Caco-2 (cell line): Measurements from ENCODE around the gene PNKD. TPM values are rescaled to one million over a fixed set of nuclear protein-coding genes. Genes with fewer than 3 reads are reported as not detected.
A peak's percentile ranks its signal among the peaks of the same experiment; 100 is the strongest.

Experiments
- BruUV-seq: library from RNA; stranded (reverse); fragments of 400-500 nt; replicated peaks from 2 replicates; lab custom pipeline; 2021; lab: Mats Ljungman, UMichigan
- CTCF ChIA-PET: fragments of 300-600 bp; sonication (Branson Sonifier 250); formaldehyde crosslinking; loops from one replicate; lab custom pipeline; 2022; ENCODE audit warnings: antibody characterized with exemption; lab: Charles Lee
- POLR2A ChIA-PET: fragments of 300-600 bp; sonication (Branson Sonifier 250); formaldehyde crosslinking; loops from one replicate; lab custom pipeline; 2022; ENCODE audit warnings: antibody characterized with exemption; lab: Charles Lee
- DNase-seq, 2 experiments: peaks; one replicate each; pipeline versions ENCODE4 v3.0.0 to v3.0.0-alpha.2; 2020 to 2022
- H3K27me3 ChIP-seq: replicated peaks from 2 replicates; pipeline ENCODE4 v1.6.0; 2011; ENCODE audit warnings: low read length; ENCODE audit not compliant: control insufficient read depth, insufficient read depth
- H3K36me3 ChIP-seq: 2 replicates; pipeline ENCODE4 v1.5.1; 2011; ENCODE audit warnings: low read length; ENCODE audit not compliant: control insufficient read depth, insufficient read depth
- H3K4me1 ChIP-seq: fragments of 250-450 bp; sonication (Bioruptor Pico); 2 replicates; pipeline ENCODE4 v1.5.1; 2020; ENCODE audit warnings: mild to moderate bottlenecking
- H3K4me3 ChIP-seq: 2 replicates; pipeline ENCODE4 v1.5.1; 2011; ENCODE audit warnings: low read depth, mild to moderate bottlenecking, control low read depth, low read length
- H3K9me3 ChIP-seq: fragments of 250-450 bp; sonication (Bioruptor Pico); 2 replicates; pipeline ENCODE4 v1.5.1; 2020; ENCODE audit warnings: mild to moderate bottlenecking, moderate library complexity
- H3K27ac Mint-ChIP-seq: one replicate; pipeline ENCODE4 v1.8.0; 2022; ENCODE audit warnings: mixed read lengths; ENCODE audit not compliant: unreplicated experiment
- H3K27me3 Mint-ChIP-seq: one replicate; pipeline ENCODE4 v1.8.0; 2022; ENCODE audit warnings: mixed read lengths; ENCODE audit not compliant: insufficient read depth, unreplicated experiment
- H3K36me3 Mint-ChIP-seq: one replicate; pipeline ENCODE4 v1.8.0; 2022; ENCODE audit warnings: mild to moderate bottlenecking, mixed read lengths; ENCODE audit not compliant: insufficient read depth, unreplicated experiment
- H3K4me1 Mint-ChIP-seq: one replicate; pipeline ENCODE4 v1.8.0; 2022; ENCODE audit warnings: low read depth, mixed read lengths; ENCODE audit not compliant: unreplicated experiment
- H3K4me3 Mint-ChIP-seq: one replicate; pipeline ENCODE4 v1.8.0; 2022; ENCODE audit warnings: mild to moderate bottlenecking, moderate library complexity, mixed read lengths; ENCODE audit not compliant: unreplicated experiment
- H3K9me3 Mint-ChIP-seq: one replicate; pipeline ENCODE4 v1.8.0; 2022; ENCODE audit warnings: mixed read lengths; ENCODE audit not compliant: unreplicated experiment
- CTCF ChIP-seq, 2 experiments: fragments of 200-600 bp in 1 of 2; IDR thresholded peaks; 1 replicate in 1 of 2; 2 replicates in 1 of 2; pipeline versions ENCODE4 v1.5.1 to v1.8.0; 2011 to 2022; ENCODE audit warnings: antibody characterized with exemption in 1 of 2, control low read depth in 1 of 2, inconsistent platforms in 1 of 2, low read depth in 1 of 2, low read length in 1 of 2, mild to moderate bottlenecking in 1 of 2, moderate library complexity in 1 of 2; ENCODE audit not compliant: insufficient read depth in 1 of 2, severe bottlenecking in 1 of 2, unreplicated experiment in 1 of 2
- intact Hi-C: fragments of 100-400 bp; cut with micrococcal nuclease; formaldehyde crosslinking; loops from one replicate; pipeline ENCODE4 v1.10.0; 2022; ENCODE audit not compliant: unreplicated experiment
- total RNA-seq: library from RNA; stranded (reverse); gene quantifications from 2 replicates; pipeline ENCODE4 v1.2.3, GENCODE V29; 2022

The PNKD gene
- total RNA-seq, 1 experiment from 2014 or later: 39.2 TPM

- peak overlapping the region; percentile 76 for H3K4me3 Mint-ChIP-seq
- Histone ChIP-seq H3K4me1 (0 out of 2 replicates have a peak, but pooled peaks cover 5% of the 10 kb centered on the region), H3K36me3 (no peaks in the 10 kb centered on the region), H3K9me3 (no peaks in the 10 kb centered on the region), H3K27me3 (no peaks in the 10 kb centered on the region), H3K4me3 (peak overlapping the region; percentile 45)
- no TSS peak for BruUV-seq
- peaks cover 5% of the 10 kb centered on the region for H3K4me1 Mint-ChIP-seq
- CTCF ChIA-PET: interaction anchor here (0.5 to 1.0 kb wide), 5 partner anchors 10 to 120 kb away, joined by 3 to 5 read pairs (median 4); partner anchors contain the start of gene CATIP
- no peaks in the 10 kb centered on the region for H3K36me3 Mint-ChIP-seq
- intact Hi-C loops: no loop called here
- peak; percentile 89 to 91 for DNase-seq
- H3K27ac Mint-ChIP-seq: peak overlapping the region; percentile 83
- POLR2A ChIA-PET: interaction anchor here (0.7 to 0.9 kb wide), 2 partner anchors 80 to 97 kb away, joined by 3 to 4 read pairs; partner anchors contain the start of genes AAMP and PNKD
- H3K27me3 Mint-ChIP-seq: no peaks in the 10 kb centered on the region
- no peak for TF ChIP-seq CTCF (IDR thresholded peaks at IDR 0.05; ENCODE audit: insufficient read depth in 1 of 2, low read depth in 1 of 2, low read length in 1 of 2, severe bottlenecking in 1 of 2, unreplicated experiment in 1 of 2)
- H3K9me3 Mint-ChIP-seq: no peaks in the 10 kb centered on the region
Observed at GRCh38 chr2:218367415-218368149, 97.3 kb downstream of the PNKD start.

- intact Hi-C loops: no loop called here
- no peaks in the 10 kb centered on the region for H3K9me3 ChIP-seq
- Mint-ChIP-seq H3K27ac (peak overlapping the region; percentile 83), H3K27me3 (no peaks in the 10 kb centered on the region), H3K9me3 (no peaks in the 10 kb centered on the region), H3K36me3 (no peaks in the 10 kb centered on the region), H3K4me3 (peak overlapping the region; percentile 76), H3K4me1 (peaks cover 5% of the 10 kb centered on the region)
- peak overlapping the region; percentile 45 for H3K4me3 ChIP-seq
- no peaks in the 10 kb centered on the region for H3K27me3 ChIP-seq
- 0 out of 2 replicates have a peak, but pooled peaks cover 5% of the 10 kb centered on the region for H3K4me1 ChIP-seq
- POLR2A ChIA-PET: no interaction called here
- no peak for TF ChIP-seq CTCF (IDR thresholded peaks at IDR 0.05; ENCODE audit: insufficient read depth in 1 of 2, low read depth in 1 of 2, low read length in 1 of 2, severe bottlenecking in 1 of 2, unreplicated experiment in 1 of 2)
- CTCF ChIA-PET: interaction anchor here (0.6 to 1.0 kb wide), 2 partner anchors 28 to 75 kb away, joined by 3 to 5 read pairs; no protein-coding TSS in a partner anchor
- DNase-seq: no peak
- BruUV-seq: TSS peak; percentile 84
- H3K36me3 ChIP-seq: no peaks in the 10 kb centered on the region
Observed at GRCh38 chr2:218368150-218368528, 97.8 kb downstream of the PNKD start.

GRCh38 chr2:218368621-218369153, 98.4 kb downstream of the PNKD start:
- 0 out of 2 replicates have a peak, but pooled peaks cover 5% of the 10 kb centered on the region for H3K4me1 ChIP-seq
- H3K4me3 ChIP-seq: no peak overlapping the region
- ChIA-PET CTCF (interaction anchor here (1.0 kb wide), 1 partner anchor 75 kb away, joined by 5 read pairs; no protein-coding TSS in a partner anchor), POLR2A (no interaction called here)
- Mint-ChIP-seq H3K27me3 (no peaks in the 10 kb centered on the region), H3K4me1 (peaks cover 5% of the 10 kb centered on the region), H3K9me3 (no peaks in the 10 kb centered on the region), H3K4me3 (peak overlapping the region; percentile 17), H3K36me3 (no peaks in the 10 kb centered on the region), H3K27ac (no peak overlapping the region)
- TF ChIP-seq CTCF (IDR thresholded peaks at IDR 0.05; ENCODE audit: insufficient read depth in 1 of 2, low read depth in 1 of 2, low read length in 1 of 2, severe bottlenecking in 1 of 2, unreplicated experiment in 1 of 2): peak in 1 of 2 experiments; percentile 17
- DNase-seq: peak; percentile 36 to 60
- H3K27me3 ChIP-seq: no peaks in the 10 kb centered on the region
- H3K36me3 ChIP-seq: no peaks in the 10 kb centered on the region
- no TSS peak for BruUV-seq
- no peaks in the 10 kb centered on the region for H3K9me3 ChIP-seq
- intact Hi-C loops: no loop called here
